ENCODE results near the gene CCDC3. TPM values are rescaled to one million over a fixed set of nuclear protein-coding genes. Genes with fewer than 3 reads are reported as not detected.

Gene CCDC3
- total and polyA plus RNA-seq, 3 donors from 2014 or later: 30.6 to 35.5 (median 33.3) TPM

DNA sequence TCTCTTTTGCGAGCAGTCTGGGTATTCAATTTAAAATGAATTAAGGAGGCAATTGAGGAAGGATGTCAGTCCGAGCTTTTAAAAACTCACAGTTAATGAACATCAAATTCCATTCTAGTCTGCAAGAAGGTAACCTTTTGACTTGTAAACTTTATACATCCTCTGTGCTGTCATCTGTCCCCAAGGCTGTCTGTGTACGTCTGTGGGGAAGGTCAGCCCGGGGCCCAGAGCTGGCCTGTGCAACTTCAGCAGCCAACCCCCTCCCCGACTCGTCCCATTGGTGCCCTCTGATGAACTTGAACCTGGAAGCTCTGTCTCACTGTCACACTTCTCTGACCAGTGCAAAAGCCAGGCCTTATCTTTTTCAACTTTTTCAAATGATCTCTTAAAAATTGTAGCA, 80.3 kb downstream of the CCDC3 start:
- peaks cover 4% of the 10 kb centered on the region for H3K4me1 ChIP-seq
- H3K27me3 ChIP-seq: no peaks in the 10 kb centered on the region
- no peaks in the 10 kb centered on the region for H3K36me3 ChIP-seq (ENCODE audit: low read depth, missing control alignments)
- TF ChIP-seq, protein P1, sequence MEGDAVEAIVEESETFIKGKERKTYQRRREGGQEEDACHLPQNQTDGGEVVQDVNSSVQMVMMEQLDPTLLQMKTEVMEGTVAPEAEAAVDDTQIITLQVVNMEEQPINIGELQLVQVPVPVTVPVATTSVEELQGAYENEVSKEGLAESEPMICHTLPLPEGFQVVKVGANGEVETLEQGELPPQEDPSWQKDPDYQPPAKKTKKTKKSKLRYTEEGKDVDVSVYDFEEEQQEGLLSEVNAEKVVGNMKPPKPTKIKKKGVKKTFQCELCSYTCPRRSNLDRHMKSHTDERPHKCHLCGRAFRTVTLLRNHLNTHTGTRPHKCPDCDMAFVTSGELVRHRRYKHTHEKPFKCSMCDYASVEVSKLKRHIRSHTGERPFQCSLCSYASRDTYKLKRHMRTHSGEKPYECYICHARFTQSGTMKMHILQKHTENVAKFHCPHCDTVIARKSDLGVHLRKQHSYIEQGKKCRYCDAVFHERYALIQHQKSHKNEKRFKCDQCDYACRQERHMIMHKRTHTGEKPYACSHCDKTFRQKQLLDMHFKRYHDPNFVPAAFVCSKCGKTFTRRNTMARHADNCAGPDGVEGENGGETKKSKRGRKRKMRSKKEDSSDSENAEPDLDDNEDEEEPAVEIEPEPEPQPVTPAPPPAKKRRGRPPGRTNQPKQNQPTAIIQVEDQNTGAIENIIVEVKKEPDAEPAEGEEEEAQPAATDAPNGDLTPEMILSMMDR (IDR thresholded peaks at IDR 0.05): no peak
- intact Hi-C loops (cut with DNase I; ENCODE audit: low total_unique reads): no loop called here
- no peak for DNase-seq
- H3K27ac ChIP-seq: no peak overlapping the region
- H3K4me3 ChIP-seq: no peak overlapping the region
- WGBS, 2 donors: 53 to 56% methylated on average over 6 of the region's 6 CpGs
- no peaks in the 10 kb centered on the region for H3K9me3 ChIP-seq

DNA sequence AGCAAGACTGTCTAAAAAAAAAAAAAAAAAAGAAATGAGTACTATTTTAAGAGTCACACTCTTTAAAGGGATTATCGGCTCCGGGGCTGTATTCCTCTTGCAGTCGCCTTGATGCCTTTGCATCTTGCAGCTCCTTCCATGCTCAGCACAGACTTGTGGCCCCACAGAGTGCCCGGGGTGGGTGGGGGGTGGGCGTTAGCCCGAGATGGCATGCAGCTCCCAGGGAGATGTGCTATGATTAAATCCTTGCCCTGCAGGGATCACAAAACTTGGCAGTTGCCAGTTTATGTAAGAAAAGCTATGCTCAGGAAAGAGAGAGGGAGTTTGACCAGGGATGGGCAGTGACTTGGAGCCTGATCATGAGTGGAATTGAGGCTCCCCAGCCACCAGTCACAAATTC, 81.9 kb downstream of the CCDC3 start:
- WGBS, 2 donors: 91 to 92% methylated on average over 6 of the region's 6 CpGs
- Histone ChIP-seq H3K36me3 (ENCODE audit: low read depth, missing control alignments) (no peaks in the 10 kb centered on the region), H3K4me1 (peaks cover 4% of the 10 kb centered on the region), H3K27ac (no peak overlapping the region), H3K4me3 (no peak overlapping the region), H3K9me3 (no peaks in the 10 kb centered on the region), H3K27me3 (no peaks in the 10 kb centered on the region)
- intact Hi-C loops (cut with DNase I; ENCODE audit: low total_unique reads): no loop called here
- DNase-seq: no peak
- TF ChIP-seq, protein P1 (IDR thresholded peaks at IDR 0.05): no peak
- no peak for TF ChIP-seq POLR2A (IDR thresholded peaks at IDR 0.05)

DNA sequence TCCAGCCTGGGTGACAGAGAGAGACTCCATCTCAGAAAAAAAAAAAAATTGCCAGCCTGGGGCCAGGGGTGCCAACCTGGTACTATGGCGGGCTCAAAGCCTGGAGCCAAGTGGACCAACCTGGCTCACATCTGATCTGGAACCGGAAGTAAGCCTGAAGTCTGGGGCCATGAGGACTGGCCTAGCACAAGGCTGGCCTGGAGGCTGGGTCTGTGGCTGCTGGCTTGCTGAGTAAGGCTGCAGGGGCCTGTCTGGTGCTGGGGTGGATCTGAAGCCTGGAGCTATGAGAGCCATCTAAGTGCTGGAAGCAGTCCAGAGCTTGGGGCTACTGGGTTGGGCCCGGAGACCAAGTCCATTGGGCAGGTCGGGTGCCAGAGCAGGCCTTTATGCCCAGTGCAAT, 84.9 kb downstream of the CCDC3 start:
- H3K27ac ChIP-seq: no peak overlapping the region
- no peaks in the 10 kb centered on the region for H3K36me3 ChIP-seq (ENCODE audit: low read depth, missing control alignments)
- no peak for DNase-seq
- no peak for TF ChIP-seq POLR2A (IDR thresholded peaks at IDR 0.05)
- TF ChIP-seq, protein P1 (IDR thresholded peaks at IDR 0.05): no peak
- peaks cover 4% of the 10 kb centered on the region for H3K4me1 ChIP-seq
- H3K9me3 ChIP-seq: no peaks in the 10 kb centered on the region
- H3K4me3 ChIP-seq: no peak overlapping the region
- 89 to 94% methylated on average over 4 of the region's 4 CpGs for WGBS, 2 donors
- H3K27me3 ChIP-seq: no peaks in the 10 kb centered on the region
- intact Hi-C loops (cut with DNase I; ENCODE audit: low total_unique reads): no loop called here

DNA sequence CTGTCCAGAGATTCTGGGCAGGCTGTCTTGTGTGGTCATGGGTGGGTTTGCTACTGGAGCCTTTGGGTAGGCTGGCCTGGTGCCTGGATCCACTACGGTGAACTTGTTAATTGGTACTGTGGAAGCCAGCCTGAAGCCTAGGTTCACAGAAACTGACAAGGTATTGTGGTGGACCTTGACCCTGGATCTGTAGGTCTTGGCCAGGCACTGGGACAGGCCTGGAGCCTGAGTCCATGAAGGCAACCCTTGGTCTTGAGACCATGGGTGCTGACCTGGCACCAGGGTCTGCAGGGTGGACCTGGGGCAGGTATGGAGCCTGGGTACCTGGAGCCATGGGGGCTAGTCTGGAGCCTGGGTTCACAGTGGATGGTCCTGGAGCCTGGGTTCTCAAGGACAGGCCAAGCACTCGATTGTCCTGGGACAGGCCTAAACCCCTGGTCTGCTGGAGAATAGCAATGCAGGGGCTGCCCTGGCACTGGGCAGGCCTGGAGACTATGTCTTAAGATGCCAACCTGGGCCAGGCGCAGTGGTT, 85.8 kb downstream of the CCDC3 start:
- no peak overlapping the region for H3K4me3 ChIP-seq
- no peak overlapping the region for H3K27ac ChIP-seq
- H3K36me3 ChIP-seq (ENCODE audit: low read depth, missing control alignments): no peaks in the 10 kb centered on the region
- no peaks in the 10 kb centered on the region for H3K27me3 ChIP-seq
- H3K9me3 ChIP-seq: no peaks in the 10 kb centered on the region
- 85 to 88% methylated on average over 1 to 3 of the region's 3 CpGs for WGBS, 2 donors
- intact Hi-C loops (cut with DNase I; ENCODE audit: low total_unique reads): no loop called here
- no peak for DNase-seq
- TF ChIP-seq POLR2A (IDR thresholded peaks at IDR 0.05): no peak
- TF ChIP-seq, protein P1 (IDR thresholded peaks at IDR 0.05): no peak
- H3K4me1 ChIP-seq: no peaks in the 10 kb centered on the region

DNA sequence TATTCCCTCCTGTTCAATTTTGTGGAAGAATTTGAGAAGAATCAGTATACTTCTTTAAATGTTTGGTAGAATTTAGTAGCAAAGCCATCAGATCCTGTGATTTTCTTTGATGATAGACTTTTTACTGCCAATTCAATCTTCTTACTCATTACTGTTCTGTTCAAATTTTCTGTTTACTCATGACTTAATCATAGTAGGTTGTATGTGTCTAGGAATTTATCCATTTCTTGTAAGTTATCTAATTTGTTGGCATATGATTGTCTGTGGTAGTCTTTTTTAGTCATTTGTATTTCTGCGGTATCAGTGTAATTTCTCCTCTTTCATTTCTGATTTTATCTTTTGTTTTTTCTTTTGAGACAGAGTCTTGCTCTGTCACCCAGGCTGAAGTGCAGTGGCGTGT, 87.4 kb downstream of the CCDC3 start:
- no peak for DNase-seq
- WGBS, 2 donors: 83 to 94% methylated on average over 2 of the region's 2 CpGs
- intact Hi-C loops (cut with DNase I; ENCODE audit: low total_unique reads): no loop called here
- Histone ChIP-seq H3K4me1 (no peaks in the 10 kb centered on the region), H3K27ac (no peak overlapping the region), H3K27me3 (no peaks in the 10 kb centered on the region), H3K4me3 (no peak overlapping the region), H3K9me3 (no peaks in the 10 kb centered on the region), H3K36me3 (ENCODE audit: low read depth, missing control alignments) (no peaks in the 10 kb centered on the region)
- TF ChIP-seq POLR2A (IDR thresholded peaks at IDR 0.05): no peak
- TF ChIP-seq, protein P1 (IDR thresholded peaks at IDR 0.05): no peak
